ENCODE data around the gene DNAJC18.
"Not testable (repeated sequence)": the region's sequence is repeated elsewhere in the genome, so short reads cannot be mapped to it uniquely, and the experiment has no call there.

Gene DNAJC18

DNA sequence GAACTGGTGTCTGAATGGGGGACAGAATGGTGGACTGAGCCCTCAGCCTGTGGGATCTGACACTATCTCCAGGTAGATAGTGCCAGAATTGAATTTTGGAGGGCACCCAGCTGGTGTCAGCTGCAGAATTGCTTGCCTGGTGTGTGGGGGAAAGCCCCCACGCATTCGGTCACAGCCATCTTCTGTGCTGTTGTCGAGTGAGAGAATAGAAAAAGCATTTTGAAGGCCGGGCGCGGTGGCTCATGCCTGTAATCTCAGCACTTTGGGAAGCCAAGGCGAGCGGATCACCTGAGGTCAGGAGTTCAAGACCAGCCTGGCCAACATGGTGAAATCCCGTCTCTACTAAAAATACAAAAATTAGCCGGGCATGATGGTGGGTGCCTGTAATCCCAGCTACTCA lies 52.4 kb downstream of the DNAJC18 start:
- not testable (repeated sequence) for DNase-seq

DNA sequence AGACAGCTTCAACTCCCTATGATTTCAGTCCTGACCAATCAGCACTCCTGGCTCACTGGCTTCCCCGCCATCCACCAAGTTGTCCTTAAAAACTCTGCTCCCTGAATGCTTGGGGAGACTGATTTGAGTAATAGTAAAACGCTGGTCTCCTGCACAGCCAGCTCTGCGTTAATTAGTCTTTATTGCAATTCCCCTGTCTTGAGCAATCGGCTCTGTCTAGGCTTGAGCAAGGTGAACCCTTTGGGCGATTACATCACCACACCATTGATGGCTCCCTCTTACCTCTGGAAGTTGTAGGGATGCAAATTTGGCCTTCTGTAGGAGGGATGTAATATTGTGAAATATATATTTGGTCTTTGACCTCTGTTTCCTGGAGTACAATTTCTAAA lies 53.3 kb downstream of the DNAJC18 start:
- peak in 1 of 4 experiments; percentile 30 for DNase-seq

GRCh38 chr5:139385061-139386049 lies 54.0 kb downstream of the DNAJC18 start:
- peak in 3 of 4 experiments; percentile 30 to 34 (median 32) for DNase-seq

DNA sequence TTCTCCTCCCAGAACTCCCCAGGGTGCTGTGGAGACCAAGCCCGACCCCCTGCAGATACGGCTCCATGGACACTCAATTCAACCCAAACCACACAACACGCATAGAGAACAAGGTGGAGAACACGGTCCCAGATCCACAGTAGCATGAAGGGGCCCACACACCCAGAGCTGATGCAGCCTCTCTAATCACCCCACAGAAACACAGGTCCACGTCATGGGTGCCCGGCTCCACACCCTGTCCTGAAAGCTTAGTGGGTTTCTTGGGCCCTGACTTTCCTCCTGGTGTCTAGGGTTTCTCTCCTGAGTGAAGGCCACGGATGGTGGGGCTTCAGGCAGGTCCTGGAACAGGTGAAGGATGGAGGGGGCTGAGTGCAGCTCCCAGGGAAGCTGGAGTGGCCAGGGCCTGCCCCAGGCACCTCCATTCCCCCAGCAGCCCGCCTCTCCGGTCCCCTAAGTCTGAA lies 54.7 kb downstream of the DNAJC18 start:
- no peak for DNase-seq

DNA sequence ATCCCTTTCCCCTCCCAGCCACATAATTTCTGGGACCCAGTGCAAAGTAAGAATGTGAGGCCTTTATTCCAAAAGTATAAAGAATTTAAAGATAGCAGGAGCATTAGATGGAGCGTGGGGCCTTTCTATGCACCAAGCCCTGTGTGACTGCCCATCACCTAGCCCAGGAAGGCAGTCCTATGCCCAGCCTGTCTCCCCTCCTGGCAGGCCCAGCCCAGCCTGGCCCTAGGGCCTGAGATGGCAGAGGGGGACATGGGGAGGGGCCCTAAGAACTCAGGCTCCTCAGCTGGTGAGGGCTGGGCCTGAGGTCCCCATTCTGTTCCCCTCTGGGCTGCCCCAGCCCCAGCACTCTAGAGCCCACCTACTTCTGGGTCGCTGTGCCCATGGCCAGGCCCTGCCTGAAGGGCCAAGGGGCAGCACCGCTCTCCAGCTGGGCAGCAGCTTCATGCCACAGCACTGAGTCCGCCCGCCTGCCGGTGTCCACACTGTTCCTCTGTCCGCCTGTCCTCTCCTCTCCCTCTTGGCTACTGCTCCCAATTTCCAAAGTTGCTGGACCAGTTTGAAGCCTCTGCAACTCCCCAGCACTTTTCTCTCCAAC lies 55.2 kb downstream of the DNAJC18 start:
- no peak for DNase-seq

DNA sequence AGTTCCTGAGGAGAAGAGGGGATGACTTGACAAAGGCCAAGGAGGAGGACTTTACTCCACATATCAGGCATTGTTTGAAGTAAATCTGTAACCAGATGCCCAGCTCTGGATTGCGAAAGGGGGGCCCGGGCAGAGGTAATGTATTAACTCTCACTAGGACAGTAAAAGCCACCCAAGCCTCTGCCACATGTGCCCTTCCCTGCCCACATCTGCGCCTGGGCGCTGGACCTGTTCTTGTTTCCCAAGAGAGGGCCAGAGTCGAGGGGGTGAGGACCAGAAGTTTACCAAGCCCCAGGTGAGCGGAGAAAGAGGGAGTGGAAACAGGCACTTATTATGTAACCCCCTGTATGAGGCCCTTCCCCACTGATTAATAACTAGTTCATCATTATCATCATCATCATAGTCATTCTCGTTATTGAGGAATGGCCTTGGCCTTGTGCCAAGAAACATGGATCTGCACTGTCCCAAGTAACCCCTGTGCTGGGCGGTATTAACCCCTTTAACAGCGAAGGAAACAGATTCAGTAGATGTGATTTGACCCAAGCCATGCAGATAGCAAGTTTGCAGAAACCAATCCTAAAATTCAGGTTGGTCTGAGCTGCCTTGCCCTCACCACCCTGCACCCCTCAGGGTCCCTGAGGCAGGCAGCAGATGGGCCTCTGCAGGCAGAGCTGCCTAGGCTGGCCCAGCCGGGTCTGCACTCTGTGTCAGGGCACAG lies 55.9 kb downstream of the DNAJC18 start, which contains the start of gene SLC23A1:
TSS of gene SLC23A1 (minus strand) at position 23 of the 718 bp plus-strand sequence. CDS start 44 bp downstream, outside the sequence.
- DNase-seq = no peak

DNA sequence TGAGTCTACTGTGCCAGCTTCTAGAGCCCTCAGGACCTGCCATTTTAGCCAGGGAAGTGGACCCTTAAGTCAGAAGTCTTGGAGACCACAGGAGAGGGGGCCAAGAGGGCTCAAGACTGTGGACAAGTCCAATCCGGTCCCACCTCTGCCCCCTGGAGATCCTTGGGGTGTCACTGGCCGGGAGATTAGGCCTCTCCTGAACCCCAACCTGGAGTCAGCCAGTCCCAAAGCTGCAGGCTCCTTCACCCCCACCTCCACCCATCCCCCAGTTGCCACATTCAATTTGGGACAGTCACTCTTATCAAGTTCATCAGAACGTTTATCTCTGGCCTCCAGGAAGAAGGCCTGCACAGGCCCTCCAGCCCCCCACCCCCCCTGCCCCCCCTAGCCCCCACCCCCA lies 56.5 kb downstream of the DNAJC18 start:
- no peak for DNase-seq

GRCh38 chr5:139381837-139382761 lies 57.2 kb downstream of the DNAJC18 start:
- DNase-seq = no peak

DNA sequence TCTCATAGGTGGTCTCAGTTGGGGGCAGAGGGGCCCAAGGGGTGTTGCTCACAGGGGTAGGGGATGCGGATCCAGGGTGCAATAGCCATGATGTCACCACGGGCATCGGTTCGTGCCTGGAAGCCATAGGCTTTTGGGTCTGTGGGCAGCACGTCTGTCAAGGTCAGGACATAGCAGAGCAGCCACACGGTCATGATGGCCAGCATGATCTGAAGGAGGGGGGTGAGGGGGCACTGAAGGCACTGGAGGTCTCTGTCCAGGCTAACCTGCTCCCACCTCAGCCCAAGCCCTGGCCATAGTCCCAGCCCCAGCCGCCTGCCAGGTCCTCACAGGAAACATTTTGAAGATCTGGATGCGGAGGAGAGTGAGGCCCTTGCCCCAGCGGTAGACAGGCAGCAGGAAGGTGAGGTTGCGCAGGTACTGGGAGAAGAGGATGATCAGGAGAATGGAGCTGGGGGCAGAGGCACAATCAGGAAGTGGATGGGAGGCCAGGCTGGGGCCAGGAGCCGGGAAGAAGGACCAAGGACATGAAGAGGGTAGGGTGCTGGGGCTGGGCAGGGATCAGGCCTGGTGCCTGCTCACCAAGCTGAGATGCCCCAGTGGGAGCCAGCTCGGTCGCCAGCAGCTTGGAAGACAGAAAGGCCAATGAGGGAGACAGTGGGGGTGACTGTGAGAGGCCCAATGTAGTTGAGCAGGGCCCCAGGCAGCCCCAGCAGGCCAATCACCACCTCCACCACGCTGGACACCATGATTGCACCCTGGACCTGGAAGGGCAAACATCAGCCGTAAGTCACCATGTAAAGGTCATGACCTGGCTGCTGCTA lies 59.5 kb downstream of the DNAJC18 start:
- no peak for DNase-seq

DNA sequence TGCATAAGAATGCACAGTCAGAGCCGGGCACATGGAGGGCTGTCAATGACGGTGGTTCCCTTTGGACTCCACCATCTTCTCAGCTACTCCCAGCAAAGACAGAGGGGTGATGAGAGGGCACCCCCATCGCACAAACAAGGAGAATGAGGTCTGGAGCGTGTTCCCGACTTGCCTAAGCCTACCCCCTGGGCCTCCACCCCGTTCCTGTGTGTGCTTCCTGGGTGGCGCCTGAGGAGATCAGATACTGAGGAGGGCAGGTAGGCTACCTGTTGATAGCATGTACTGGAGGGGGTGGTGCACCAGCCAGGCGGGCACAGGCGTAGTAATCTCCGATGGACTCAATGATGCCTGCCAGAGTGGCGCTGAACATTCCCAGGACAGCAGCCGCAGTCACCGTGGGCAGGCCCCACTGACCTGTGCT lies 60.4 kb downstream of the DNAJC18 start:
- DNase-seq = no peak

DNA sequence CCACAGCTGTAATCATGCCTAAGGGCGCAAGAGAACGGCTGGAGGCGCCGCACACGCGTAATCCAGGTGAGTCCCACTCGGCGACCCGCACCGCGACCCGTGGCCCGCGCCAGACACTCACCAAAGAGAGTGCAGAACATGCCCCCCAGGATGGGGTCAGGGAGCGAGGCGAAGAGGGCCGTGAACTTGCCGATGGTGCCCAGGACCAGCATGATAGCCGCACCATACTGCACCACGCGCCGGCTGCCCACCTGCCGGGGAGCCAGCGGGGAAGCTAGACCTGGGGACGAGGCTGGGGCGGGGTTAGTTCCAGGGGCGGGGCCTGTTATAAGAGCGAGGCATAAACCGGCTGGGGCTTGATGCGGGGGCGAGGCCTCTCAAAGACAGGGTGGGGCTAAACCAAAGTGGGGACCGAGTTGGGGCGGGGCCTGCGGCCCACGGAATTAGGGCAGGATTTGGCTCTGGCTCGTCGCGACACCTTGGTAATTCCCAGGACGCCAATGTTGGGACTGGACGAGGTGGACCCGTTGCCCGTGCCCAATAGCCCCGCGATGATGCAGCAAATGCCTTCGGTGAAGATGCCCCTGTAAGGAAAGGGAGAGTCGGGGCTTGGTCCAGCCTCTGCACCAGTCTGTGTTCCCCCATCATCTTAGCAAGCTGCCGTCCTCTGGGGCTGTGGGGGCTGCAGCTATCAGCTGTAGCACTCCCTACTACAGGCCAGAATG lies 61.1 kb downstream of the DNAJC18 start:
- DNase-seq = no peak

GRCh38 chr5:139377226-139377625 lies 62.1 kb downstream of the DNAJC18 start:
- DNase-seq = no peak

DNA sequence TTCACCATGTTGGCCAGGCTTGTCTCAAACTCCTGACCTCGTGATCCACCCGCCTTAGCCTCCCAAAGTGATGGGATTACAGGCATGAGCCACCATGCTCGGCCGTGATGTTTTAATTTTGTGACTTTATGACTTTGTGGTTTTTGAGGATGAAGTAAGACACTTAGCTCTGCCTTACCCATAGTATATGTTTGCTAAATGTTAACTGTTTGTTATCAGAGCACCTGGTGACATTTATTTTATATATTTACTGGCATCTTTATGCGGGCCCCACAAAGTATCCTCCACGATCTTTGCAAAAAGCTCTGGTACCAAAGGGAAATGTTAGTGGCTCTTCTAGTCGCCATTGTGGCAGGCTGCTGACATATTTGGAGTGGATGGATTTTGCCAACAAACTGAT lies 63.0 kb downstream of the DNAJC18 start:
- no peak for DNase-seq

DNA sequence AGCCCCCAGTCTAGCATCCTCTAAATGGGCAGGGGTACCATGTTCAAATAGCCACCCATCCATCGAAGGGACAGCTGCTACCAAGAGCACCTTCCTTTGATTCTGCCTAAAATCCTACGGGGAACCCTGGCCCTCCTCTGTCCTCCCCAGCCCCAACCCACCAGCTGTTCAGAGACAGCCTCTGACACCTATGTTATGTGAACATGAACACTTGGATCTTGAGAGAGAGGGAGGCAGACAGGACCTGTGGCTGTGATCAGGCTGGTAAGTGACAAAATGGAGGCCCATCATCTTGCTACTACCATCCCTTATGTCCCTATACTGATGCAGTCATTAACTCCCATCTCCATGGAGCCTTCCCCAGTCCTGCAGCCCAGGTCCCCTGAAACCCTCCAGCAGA lies 64.4 kb downstream of the DNAJC18 start:
- no peak for DNase-seq

- peak in 3 of 4 experiments; percentile 19 to 36 (median 23) for DNase-seq
Observed at GRCh38 chr5:139371482-139372435, 67.6 kb downstream of the DNAJC18 start.

- DNase-seq = no peak
Observed at GRCh38 chr5:139369181-139369580, 70.1 kb downstream of the DNAJC18 start.

GRCh38 chr5:139368613-139369012 lies 70.7 kb downstream of the DNAJC18 start:
- no peak for DNase-seq

DNA sequence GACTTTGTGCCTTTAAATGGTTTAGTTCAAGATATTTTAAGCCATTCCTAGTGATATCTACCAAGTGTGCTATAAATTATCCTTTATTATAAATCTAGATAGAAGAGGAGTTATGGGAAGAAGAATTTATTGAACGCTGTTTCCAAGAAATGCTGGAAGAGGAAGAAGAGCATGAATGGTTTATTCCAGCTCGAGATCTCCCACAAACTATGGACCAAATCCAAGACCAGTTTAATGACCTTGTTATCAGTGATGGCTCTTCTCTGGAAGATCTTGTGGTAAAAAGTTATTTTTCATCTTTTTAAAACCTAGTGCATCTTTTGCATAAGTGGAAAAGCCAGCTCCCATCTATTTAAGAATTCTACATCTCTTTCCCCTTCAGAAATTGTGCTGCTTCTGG lies 74.9 kb downstream of the DNAJC18 start:
- no peak for DNase-seq

DNA sequence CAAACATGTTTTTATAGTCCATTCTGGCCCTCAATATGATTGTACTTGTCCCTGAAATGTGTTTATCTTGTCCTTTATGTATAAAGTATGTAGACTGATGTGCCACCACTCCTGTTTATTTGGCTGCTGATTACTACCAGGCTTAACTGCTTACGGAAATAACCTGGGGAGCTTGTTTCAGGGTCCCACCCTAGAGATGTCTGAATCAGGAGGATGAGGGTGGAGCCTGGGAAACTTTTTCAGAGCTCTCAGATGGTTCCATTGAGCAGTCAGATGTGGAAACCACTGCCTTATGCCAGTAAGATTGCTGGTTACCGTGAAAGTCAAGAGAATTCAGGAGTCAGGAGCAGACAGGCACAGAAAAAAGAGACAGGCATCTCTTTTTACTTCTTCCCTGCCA lies 75.4 kb downstream of the DNAJC18 start:
- DNase-seq = no peak
